ENCODE data around the gene CDC7. TPM values are rescaled to one million over a fixed set of nuclear protein-coding genes. Genes with fewer than 3 reads are reported as not detected.
"Not testable (repeated sequence)": the region's sequence is repeated elsewhere in the genome, so short reads cannot be mapped to it uniquely, and the experiment has no call there.

Gene CDC7
- total RNA-seq (8.3 TPM), polyA plus RNA-seq (ENCODE audit: insufficient read depth in 1 of 8, insufficient read length in 8 of 8, low replicate concordance in 1 of 8) (10 to 100 TPM in 4 of 8 donors, 1 to 10 TPM in 4; 7.9 to 12.5 (median 9.8) TPM)
- long read RNA-seq, donor 1 = 0 reads
- long read RNA-seq, donor 2 = 0 reads
- long read RNA-seq, donor 3, partial matches to known transcripts = 0 of 1 reads
- long read RNA-seq, donor 3, other reads (novel, unspliced or antisense) = 0 of 1 reads
- long read RNA-seq, donor 4 = 0 reads
- long read RNA-seq, donor 5 = 0 reads
- long read RNA-seq, donor 6 = 0 reads
- long read RNA-seq, donor 7, partial matches to known transcripts = 0 of 1 reads
- long read RNA-seq, donor 7, other reads (novel, unspliced or antisense) = 0 of 1 reads
- long read RNA-seq, donor 8 = 0 reads
- long read RNA-seq, donor 9, partial matches to known transcripts = 0 of 1 reads
- long read RNA-seq, donor 9, other reads (novel, unspliced or antisense) = 0 of 1 reads
- long read RNA-seq, donor 10, partial matches to known transcripts = 7 of 7 reads
- long read RNA-seq, donor 10, other reads (novel, unspliced or antisense) = 0 of 7 reads
- long read RNA-seq, donor 11, partial matches to known transcripts = 0 of 1 reads
- long read RNA-seq, donor 11, other reads (novel, unspliced or antisense) = 0 of 1 reads

GRCh38 chr1:91500756-91501522 lies at the start of gene CDC7:
CDC7 (plus strand) TSS chr1:91500851; CDS start chr1:91501717, 866 bp downstream.
- DNase-seq = peak; percentile 97
- WGBS (ENCODE audit: insufficient coverage) = under 1% methylated on average over 57 of the region's 68 CpGs
- Histone ChIP-seq H3K4me3 (ENCODE audit: low read length) (peak within 1 kb of the TSS; percentile 76), H3K27ac (ENCODE audit: low read length) (peak within 1 kb of the TSS; percentile 99), H3K36me3 (ENCODE audit: control insufficient read depth, insufficient read depth, low read length) (no peaks in the 10 kb centered on the region), H3K9me3 (replicated peaks; ENCODE audit: control insufficient read depth, low read depth, low read length) (no peaks in the 10 kb centered on the region), H3K4me1 (ENCODE audit: control insufficient read depth, insufficient read depth, low read length) (peaks cover 6% of the 10 kb centered on the region), H3K27me3 (ENCODE audit: control insufficient read depth, insufficient read depth, low read length) (no peaks in the 10 kb centered on the region)

- Histone ChIP-seq H3K9me3 (replicated peaks; ENCODE audit: control insufficient read depth, low read depth, low read length) (no peaks in the 10 kb centered on the region), H3K4me1 (ENCODE audit: control insufficient read depth, insufficient read depth, low read length) (no peaks in the 10 kb centered on the region), H3K36me3 (ENCODE audit: control insufficient read depth, insufficient read depth, low read length) (no peaks in the 10 kb centered on the region), H3K4me3 (ENCODE audit: low read length) (no peak overlapping the region), H3K27me3 (ENCODE audit: control insufficient read depth, insufficient read depth, low read length) (no peaks in the 10 kb centered on the region), H3K27ac (ENCODE audit: low read length) (no peak overlapping the region)
- DNase-seq = no peak
- no CpG with 5 or more reads among the region's 2 CpGs for WGBS (ENCODE audit: insufficient coverage)
Measured at GRCh38 chr1:91454136-91454535, 46.5 kb upstream of the CDC7 start.

GRCh38 chr1:91455334-91455733 lies 45.3 kb upstream of the CDC7 start:
- no peak for DNase-seq
- no peaks in the 10 kb centered on the region for H3K4me1 ChIP-seq (ENCODE audit: control insufficient read depth, insufficient read depth, low read length)
- H3K4me3 ChIP-seq (ENCODE audit: low read length) = no peak overlapping the region
- H3K9me3 ChIP-seq (replicated peaks; ENCODE audit: control insufficient read depth, low read depth, low read length) = no peaks in the 10 kb centered on the region
- no peaks in the 10 kb centered on the region for H3K36me3 ChIP-seq (ENCODE audit: control insufficient read depth, insufficient read depth, low read length)
- no peaks in the 10 kb centered on the region for H3K27me3 ChIP-seq (ENCODE audit: control insufficient read depth, insufficient read depth, low read length)
- 90% methylated on average over 2 of the region's 3 CpGs for WGBS (ENCODE audit: insufficient coverage)
- H3K27ac ChIP-seq (ENCODE audit: low read length) = no peak overlapping the region

GRCh38 chr1:91455896-91456295 lies 44.8 kb upstream of the CDC7 start:
- Histone ChIP-seq H3K4me1 (ENCODE audit: control insufficient read depth, insufficient read depth, low read length) (no peaks in the 10 kb centered on the region), H3K27me3 (ENCODE audit: control insufficient read depth, insufficient read depth, low read length) (no peaks in the 10 kb centered on the region), H3K9me3 (replicated peaks; ENCODE audit: control insufficient read depth, low read depth, low read length) (no peaks in the 10 kb centered on the region), H3K27ac (ENCODE audit: low read length) (no peak overlapping the region), H3K4me3 (ENCODE audit: low read length) (no peak overlapping the region), H3K36me3 (ENCODE audit: control insufficient read depth, insufficient read depth, low read length) (no peaks in the 10 kb centered on the region)
- no peak for DNase-seq
- no CpG with 5 or more reads among the region's 1 CpG for WGBS (ENCODE audit: insufficient coverage)

GRCh38 chr1:91465350-91465749 lies 35.3 kb upstream of the CDC7 start:
- 100% methylated on average over 1 of the region's 2 CpGs for WGBS (ENCODE audit: insufficient coverage)
- not testable (repeated sequence) for H3K4me1 ChIP-seq (ENCODE audit: control insufficient read depth, insufficient read depth, low read length); H3K4me3 ChIP-seq (ENCODE audit: low read length); H3K27ac ChIP-seq (ENCODE audit: low read length); H3K36me3 ChIP-seq (ENCODE audit: control insufficient read depth, insufficient read depth, low read length); H3K27me3 ChIP-seq (ENCODE audit: control insufficient read depth, insufficient read depth, low read length); DNase-seq
- peaks cover 16% of the 10 kb centered on the region for H3K9me3 ChIP-seq (replicated peaks; ENCODE audit: control insufficient read depth, low read depth, low read length)

- no peak for DNase-seq
- Histone ChIP-seq H3K36me3 (ENCODE audit: control insufficient read depth, insufficient read depth, low read length) (no peaks in the 10 kb centered on the region), H3K4me3 (ENCODE audit: low read length) (no peak overlapping the region)
Measured at GRCh38 chr1:91476533-91477217, 24.0 kb upstream of the CDC7 start.

GRCh38 chr1:91487469-91487868 lies 13.2 kb upstream of the CDC7 start:
- Histone ChIP-seq H3K27ac (ENCODE audit: low read length) (no peak overlapping the region), H3K4me3 (ENCODE audit: low read length) (no peak overlapping the region), H3K9me3 (replicated peaks; ENCODE audit: control insufficient read depth, low read depth, low read length) (no peaks in the 10 kb centered on the region), H3K27me3 (ENCODE audit: control insufficient read depth, insufficient read depth, low read length) (no peaks in the 10 kb centered on the region), H3K4me1 (ENCODE audit: control insufficient read depth, insufficient read depth, low read length) (no peaks in the 10 kb centered on the region), H3K36me3 (ENCODE audit: control insufficient read depth, insufficient read depth, low read length) (no peaks in the 10 kb centered on the region)
- DNase-seq = no peak
- no CpG with 5 or more reads among the region's 3 CpGs for WGBS (ENCODE audit: insufficient coverage)

More at GRCh38 chr1:91476533-91477217, 24.0 kb upstream of the CDC7 start:
- H3K4me1 ChIP-seq (ENCODE audit: control insufficient read depth, insufficient read depth, low read length) = no peaks in the 10 kb centered on the region
- no peak overlapping the region for H3K27ac ChIP-seq (ENCODE audit: low read length)
- 14% methylated on average over 1 of the region's 2 CpGs for WGBS (ENCODE audit: insufficient coverage)
- no peaks in the 10 kb centered on the region for H3K9me3 ChIP-seq (replicated peaks; ENCODE audit: control insufficient read depth, low read depth, low read length)
- H3K27me3 ChIP-seq (ENCODE audit: control insufficient read depth, insufficient read depth, low read length) = no peaks in the 10 kb centered on the region

- Histone ChIP-seq H3K4me3 (ENCODE audit: low read length) (no peak overlapping the region), H3K4me1 (ENCODE audit: control insufficient read depth, insufficient read depth, low read length) (no peaks in the 10 kb centered on the region), H3K27ac (ENCODE audit: low read length) (no peak overlapping the region), H3K36me3 (ENCODE audit: control insufficient read depth, insufficient read depth, low read length) (no peaks in the 10 kb centered on the region), H3K9me3 (replicated peaks; ENCODE audit: control insufficient read depth, low read depth, low read length) (no peaks in the 10 kb centered on the region), H3K27me3 (ENCODE audit: control insufficient read depth, insufficient read depth, low read length) (no peaks in the 10 kb centered on the region)
- no CpG with 5 or more reads among the region's 1 CpG for WGBS (ENCODE audit: insufficient coverage)
- DNase-seq = peak; percentile 41
Measured at GRCh38 chr1:91490501-91490900, 10.2 kb upstream of the CDC7 start.

GRCh38 chr1:91498035-91498434 lies 2.6 kb upstream of the CDC7 start:
- Histone ChIP-seq H3K27ac (ENCODE audit: low read length) (no peak overlapping the region), H3K4me1 (ENCODE audit: control insufficient read depth, insufficient read depth, low read length) (peaks cover 6% of the 10 kb centered on the region), H3K36me3 (ENCODE audit: control insufficient read depth, insufficient read depth, low read length) (no peaks in the 10 kb centered on the region), H3K27me3 (ENCODE audit: control insufficient read depth, insufficient read depth, low read length) (no peaks in the 10 kb centered on the region), H3K9me3 (replicated peaks; ENCODE audit: control insufficient read depth, low read depth, low read length) (no peaks in the 10 kb centered on the region), H3K4me3 (ENCODE audit: low read length) (no peak overlapping the region)
- no CpG with 5 or more reads among the region's 2 CpGs for WGBS (ENCODE audit: insufficient coverage)
- DNase-seq = no peak
